Measurements from ENCODE around the gene HMG20B.
A peak's percentile ranks its signal among the peaks of the same experiment; 100 is the strongest.

The HMG20B gene

DNA sequence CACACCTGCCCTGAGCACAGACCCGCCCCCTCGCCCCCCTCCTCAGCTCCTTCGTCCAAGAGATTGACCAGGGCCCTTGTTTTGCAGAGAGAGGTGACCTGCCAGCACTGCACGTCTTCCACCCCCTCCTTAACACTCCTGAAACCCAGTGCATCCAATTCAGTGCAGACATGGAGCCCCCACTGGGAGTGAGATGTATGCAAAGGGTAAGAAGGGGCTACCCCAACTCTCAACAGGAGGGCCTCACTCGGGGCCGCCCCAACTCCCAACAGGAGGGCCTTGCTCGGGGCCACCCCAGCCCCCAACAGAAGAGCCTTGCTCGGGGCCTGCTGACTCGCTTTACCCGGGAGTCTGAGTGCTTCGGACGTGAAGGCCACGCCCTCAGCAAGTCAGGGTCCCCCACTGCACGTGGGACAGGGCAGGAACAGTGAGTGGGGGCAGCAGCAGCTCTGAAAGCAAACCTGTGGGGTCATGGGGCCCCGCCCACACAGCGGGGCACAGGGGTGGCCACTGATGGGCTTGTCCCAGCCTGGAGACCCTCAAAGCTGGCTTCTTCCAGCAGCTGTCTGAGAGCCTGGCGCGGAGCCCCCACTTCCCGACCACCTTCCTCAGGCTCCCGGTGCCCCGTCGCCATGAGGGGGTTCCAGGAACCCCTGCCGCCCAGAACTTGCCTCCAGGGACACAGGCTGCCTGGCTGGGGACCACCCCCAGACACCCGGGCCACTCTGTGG lies 48.2 kb downstream of the HMG20B start:
- no peak for DNase-seq (ENCODE audit: low read depth)

DNA sequence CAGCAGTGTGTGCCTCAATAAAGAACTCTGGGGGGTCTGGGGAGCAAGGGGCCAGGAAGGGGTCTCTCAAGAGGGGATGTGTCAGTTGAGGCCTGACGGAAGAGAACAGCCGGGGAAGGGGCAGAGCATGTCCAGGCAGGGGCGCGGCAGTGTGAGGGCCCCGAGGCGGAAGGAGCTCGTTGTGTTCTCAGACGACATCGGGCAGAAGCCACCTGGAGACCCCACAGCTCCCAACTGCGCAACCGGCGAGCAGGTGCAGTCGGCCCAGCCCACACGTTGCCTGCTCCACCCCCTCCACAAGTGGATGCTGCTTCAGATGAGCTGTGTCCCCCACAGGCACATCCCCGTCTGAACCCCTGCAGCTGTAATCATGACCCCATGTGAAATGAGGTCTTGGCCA lies 48.9 kb downstream of the HMG20B start:
- DNase-seq (ENCODE audit: low read depth), result no peak

DNA sequence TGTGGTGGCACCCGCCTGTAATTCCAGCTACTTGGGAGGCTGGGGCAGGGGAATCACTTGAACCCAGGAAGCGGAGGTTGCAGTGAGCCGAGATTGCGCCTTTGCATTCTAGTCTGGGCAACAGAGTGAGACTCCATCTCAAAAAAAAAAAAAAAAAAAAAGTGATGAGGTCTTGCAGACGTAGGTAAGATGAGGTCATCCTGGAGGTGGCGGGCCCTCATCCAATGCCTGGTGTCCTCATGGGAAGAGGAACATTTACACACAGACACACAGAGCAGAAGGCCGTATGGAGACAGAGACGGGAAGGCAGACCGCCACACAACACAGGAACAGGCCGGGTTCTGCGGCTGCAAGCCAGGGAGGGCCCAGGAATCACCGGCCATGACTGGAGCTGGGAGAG lies 49.5 kb downstream of the HMG20B start:
- no peak for DNase-seq (ENCODE audit: low read depth)

DNA sequence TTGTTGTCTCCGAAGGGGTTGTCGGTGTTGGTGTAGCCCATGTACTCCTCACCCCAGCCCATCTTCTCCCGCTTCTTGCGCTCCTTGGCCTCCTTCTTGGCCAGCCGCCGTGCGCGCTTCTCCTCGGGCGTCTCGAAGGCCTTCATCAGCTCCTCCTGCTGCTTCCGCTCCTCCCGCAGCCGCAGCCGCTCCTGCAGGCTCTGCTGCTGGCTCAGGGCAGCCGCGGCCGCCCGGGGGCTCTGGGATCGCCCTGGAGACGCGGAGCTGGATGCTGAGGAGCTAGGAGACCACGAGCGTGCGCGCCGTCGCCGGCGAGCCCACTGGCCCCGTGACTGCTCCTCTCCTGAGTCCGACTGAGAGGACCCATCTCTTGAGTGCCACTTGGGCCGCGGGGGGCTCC lies 51.0 kb downstream of the HMG20B start:
- DNase-seq (ENCODE audit: low read depth), result no peak

DNA sequence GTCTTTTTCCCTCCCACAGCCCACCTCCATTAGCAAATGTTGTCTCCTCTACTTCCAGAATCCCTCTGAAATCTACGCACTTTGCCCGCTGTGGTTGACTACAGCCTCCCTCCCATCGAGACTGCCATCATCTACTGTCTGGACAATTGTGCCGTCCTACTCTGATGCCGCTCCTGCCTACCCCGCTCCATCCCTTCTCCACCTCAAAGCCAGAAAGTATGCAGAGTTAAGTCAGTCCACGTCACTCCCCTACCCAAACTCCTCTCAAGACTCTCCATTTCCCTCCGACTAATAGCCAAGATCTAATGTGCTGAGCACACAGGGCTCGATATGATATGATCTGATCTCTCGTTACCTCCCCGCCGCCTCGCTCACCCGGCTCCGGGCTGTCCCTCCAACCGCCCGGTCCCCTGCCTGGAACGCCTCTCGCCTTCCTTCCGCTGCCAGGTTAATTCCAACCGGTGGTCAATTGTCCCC lies 53.3 kb downstream of the HMG20B start:
- DNase-seq (ENCODE audit: low read depth), result no peak

DNA sequence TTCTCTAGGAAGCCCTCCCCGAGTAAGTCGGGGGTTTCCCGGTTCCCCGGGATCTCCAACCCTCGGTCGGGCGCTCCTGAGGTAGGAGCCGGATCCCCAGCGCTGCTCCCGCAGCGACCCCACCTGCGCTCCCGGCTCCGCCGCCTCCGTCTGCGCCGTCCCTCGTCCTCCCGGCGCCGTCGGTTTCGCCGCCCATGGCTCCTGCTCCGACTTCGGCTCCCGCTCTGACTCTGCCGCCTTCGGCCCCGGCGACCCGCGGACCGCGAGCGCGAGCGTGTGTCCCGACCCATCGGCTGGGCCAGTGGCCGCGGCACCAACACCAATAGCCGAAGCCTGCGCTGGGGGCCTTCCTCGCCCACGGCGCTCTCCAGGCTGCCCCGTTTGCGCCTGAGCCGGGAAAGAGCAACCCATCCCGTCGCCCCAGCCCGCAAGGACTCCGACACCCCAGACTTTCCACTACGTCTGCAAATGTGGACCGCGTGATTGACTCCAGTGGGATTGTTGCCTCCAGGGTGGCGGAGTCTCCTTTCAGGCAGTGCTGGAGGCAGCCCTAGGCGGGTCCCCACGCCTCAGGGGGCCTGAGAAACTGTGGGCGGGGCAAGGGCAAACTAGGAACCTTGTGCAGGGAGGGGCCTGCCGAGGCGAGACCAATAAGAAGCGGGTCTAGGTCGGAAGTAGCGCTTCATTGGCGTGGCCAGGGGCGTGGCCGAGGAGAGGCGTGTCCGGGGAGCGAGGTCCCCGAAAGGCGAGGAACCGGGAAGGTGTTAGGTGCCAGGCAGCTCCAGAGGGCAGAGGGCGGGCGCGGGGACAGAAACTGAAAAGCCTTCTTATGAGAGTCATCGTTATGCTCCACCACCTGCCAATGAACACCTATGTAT lies 54.0 kb downstream of the HMG20B start, which contains the start of gene CACTIN:
Gene CACTIN, minus strand, starts transcription at position 318 of the 878 bp plus-strand sequence. Its CDS starts 28 bp downstream, at position 290.
- peak; percentile 85 for DNase-seq (ENCODE audit: low read depth)

DNA sequence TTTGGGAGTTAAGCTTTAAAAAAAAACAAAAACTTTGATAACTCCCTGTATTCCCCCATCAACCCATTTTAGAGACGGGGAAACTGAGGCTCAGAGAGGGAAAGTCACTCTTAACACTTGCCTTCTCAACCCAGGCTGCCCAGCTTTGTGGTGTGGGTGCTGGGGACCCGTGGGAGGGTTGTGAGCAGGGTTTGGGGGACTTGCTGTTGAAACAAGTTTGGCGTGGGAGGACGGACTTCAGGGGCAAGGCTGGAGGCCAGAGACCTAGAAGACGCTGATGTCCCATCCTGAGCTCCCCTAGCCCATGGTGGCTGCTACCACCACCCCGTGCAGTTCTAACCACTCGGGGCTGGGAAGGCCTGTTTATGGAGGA lies 54.6 kb downstream of the HMG20B start:
- DNase-seq (ENCODE audit: low read depth), result no peak
